HCT116 (cell line): ENCODE measurements around the gene SGSH. TPM values are rescaled to one million over a fixed set of nuclear protein-coding genes. Genes with fewer than 3 reads are reported as not detected.

ENCODE experiments used
- ATAC-seq: fragments of 200-7000 bp; cut with Tn5 transposase; 2 replicates; pipeline ENCODE4 v1.9.1; 2020; ENCODE audit warnings: mild to moderate bottlenecking, moderate library complexity
- BruUV-seq: library from RNA; stranded (reverse); fragments of 400-500 nt; replicated peaks from 2 replicates; lab custom pipeline; 2021; lab: Mats Ljungman, UMichigan
- CTCF ChIA-PET: fragments of 300-600 bp; sonication (Branson Sonifier 250); formaldehyde crosslinking; loops from one replicate; lab custom pipeline; 2021; ENCODE audit warnings: antibody characterized with exemption; lab: Charles Lee
- POLR2A ChIA-PET: fragments of 300-600, 350-600 bp; sonication (Branson Sonifier 250); formaldehyde crosslinking; loops from one replicate; lab custom pipeline; 2021; ENCODE audit warnings: antibody characterized with exemption; lab: Charles Lee
- RAD21 ChIA-PET, 2 experiments: fragments of 300-600 bp; sonication (Branson Sonifier 250); formaldehyde crosslinking; loops; one replicate each; lab custom pipeline; 2023; ENCODE audit warnings: low total read pairs in 2 of 2; ENCODE audit not compliant: uncharacterized antibody in 2 of 2, unreplicated experiment in 2 of 2, low non-redundant PET in 1 of 2; lab: Charles Lee
- DNase-seq: peaks from one replicate; pipeline ENCODE4 v3.0.0-alpha.2; 2010; ENCODE audit warnings: low read depth, low spot score
- H2AFZ ChIP-seq: fragments of 200-600 bp; shearing (Covaris generic), sonication (generic); 2 replicates; pipeline ENCODE4 v1.6.1; 2017; ENCODE audit warnings: low read depth, mixed run types, mixed read lengths, antibody characterized with exemption, low read length; ENCODE audit not compliant: poor library complexity, severe bottlenecking
- H3K27ac ChIP-seq: 2 replicates; pipeline ENCODE4 v1.5.1; 2012; ENCODE audit warnings: low read depth, low read length
- H3K27me3 ChIP-seq: fragments of 200-600 bp; sonication (generic); 2 replicates; pipeline ENCODE4 v1.6.1; 2016; ENCODE audit warnings: mixed run types, low read length, mixed read lengths; ENCODE audit not compliant: insufficient read depth
- H3K36me3 ChIP-seq, 2 experiments: fragments of 200-500 bp in 1 of 2; fragments of 200-600 bp in 1 of 2; sonication (Bioruptor generic) in 1 of 2; sonication (generic) in 1 of 2; 2 replicates each; pipeline versions ENCODE4 v1.5.1 to v1.6.1; 2014 to 2016; ENCODE audit warnings: low read length in 2 of 2, inconsistent platforms in 1 of 2, mixed read lengths in 1 of 2, mixed run types in 1 of 2; ENCODE audit not compliant: insufficient read depth in 2 of 2, control insufficient read depth in 1 of 2
- H3K4me1 ChIP-seq, 2 experiments: fragments of 200-600 bp in 1 of 2; sonication (generic) in 1 of 2; 2 replicates each; pipeline versions ENCODE4 v1.5.1 to v1.6.1; 2012 to 2017; ENCODE audit warnings: low read length in 2 of 2, inconsistent platforms in 1 of 2, mild to moderate bottlenecking in 1 of 2, mixed read lengths in 1 of 2, mixed run types in 1 of 2, moderate library complexity in 1 of 2; ENCODE audit not compliant: insufficient read depth in 2 of 2, control insufficient read depth in 1 of 2
- H3K4me2 ChIP-seq: fragments of 200-600 bp; sonication (generic); 2 replicates; pipeline ENCODE4 v1.6.1; 2017; ENCODE audit warnings: mixed run types, low read length, mixed read lengths
- H3K4me3 ChIP-seq, 2 experiments: fragments of 200-600 bp in 1 of 2; sonication (generic) in 1 of 2; replicated peaks in 1 of 2; 2 replicates each; pipeline ENCODE4 v1.5.1; 2011 to 2016; ENCODE audit warnings: low read length in 2 of 2, control low read depth in 1 of 2, low read depth in 1 of 2, mild to moderate bottlenecking in 1 of 2, mixed read lengths in 1 of 2, mixed run types in 1 of 2
- H3K79me2 ChIP-seq: fragments of 200-600 bp; sonication (generic); 2 replicates; pipeline ENCODE4 v1.6.1; 2017; ENCODE audit warnings: mild to moderate bottlenecking, mixed run types, low read length, moderate library complexity, mixed read lengths; ENCODE audit not compliant: insufficient read depth
- H3K9ac ChIP-seq: fragments of 200-600 bp; sonication (generic); 2 replicates; pipeline ENCODE4 v1.6.1; 2016; ENCODE audit warnings: low read length, mixed read lengths
- H3K9me2 ChIP-seq: fragments of 200-600 bp; sonication (generic), shearing (Covaris generic); 2 replicates; pipeline ENCODE4 v1.6.1; 2017; ENCODE audit warnings: mixed run types, mild to moderate bottlenecking, moderate library complexity; ENCODE audit not compliant: insufficient read depth
- H3K9me3 ChIP-seq, 2 experiments: fragments of 200-500 bp in 1 of 2; fragments of 200-600 bp in 1 of 2; sonication (Bioruptor generic) in 1 of 2; sonication (generic) in 1 of 2; 2 replicates each; pipeline ENCODE4 v1.6.1; 2014 to 2017; ENCODE audit warnings: low read length in 2 of 2, mixed read lengths in 2 of 2, inconsistent platforms in 1 of 2, low read depth in 1 of 2, mild to moderate bottlenecking in 1 of 2, mixed run types in 1 of 2, moderate library complexity in 1 of 2; ENCODE audit not compliant: control insufficient read depth in 1 of 2, insufficient read depth in 1 of 2
- H4K20me1 ChIP-seq: fragments of 200-600 bp; sonication (generic), shearing (Covaris generic); 2 replicates; pipeline ENCODE4 v1.6.1; 2017; ENCODE audit warnings: mixed run types, mild to moderate bottlenecking, moderate library complexity; ENCODE audit not compliant: insufficient read depth
- CBX3 ChIP-seq: IDR thresholded peaks from 2 replicates; pipeline ENCODE4 v1.6.1; 2012; ENCODE audit warnings: low read depth
- CTCF ChIP-seq, 3 experiments: fragments of 200-600 bp in 1 of 3; sonication (generic) in 1 of 3; IDR thresholded peaks in 2 of 3; conservative IDR thresholded peaks in 1 of 3; 2 replicates each; pipeline ENCODE4 v1.5.1; 2012 to 2017; ENCODE audit warnings: low read depth in 2 of 3, low read length in 2 of 3, antibody characterized with exemption in 1 of 3, borderline replicate concordance in 1 of 3, control low read depth in 1 of 3, mild to moderate bottlenecking in 1 of 3, mixed read lengths in 1 of 3, mixed run types in 1 of 3, moderate library complexity in 1 of 3; ENCODE audit not compliant: insufficient read depth in 1 of 3
- EGR1 ChIP-seq: IDR thresholded peaks from 2 replicates; pipeline ENCODE4 v1.6.1; 2012; ENCODE audit warnings: low read depth
- EZH2 ChIP-seq: fragments of 200-600 bp; sonication (generic); IDR thresholded peaks from 2 replicates; pipeline ENCODE4 v1.6.1; 2017; ENCODE audit warnings: antibody characterized with exemption, mixed run types
- JUND ChIP-seq: IDR thresholded peaks from 2 replicates; pipeline ENCODE4 v1.6.1; 2012
- MAX ChIP-seq: IDR thresholded peaks from 2 replicates; pipeline ENCODE4 v1.6.1; 2012
- POLR2A ChIP-seq: IDR thresholded peaks from 2 replicates; pipeline ENCODE4 v1.7.0; 2011; ENCODE audit warnings: borderline replicate concordance; ENCODE audit not compliant: insufficient read depth, insufficient read length; ENCODE audit errors: extremely low read depth
- POLR2AphosphoS5 ChIP-seq: IDR thresholded peaks from 2 replicates; pipeline ENCODE4 v1.6.1; 2011; ENCODE audit warnings: mild to moderate bottlenecking, low read depth, low read length, moderate library complexity
- RAD21 ChIP-seq: IDR thresholded peaks from 2 replicates; pipeline ENCODE4 v1.6.1; 2012; ENCODE audit warnings: low read depth, mild to moderate bottlenecking
- REST ChIP-seq: IDR thresholded peaks from 2 replicates; pipeline ENCODE4 v1.6.1; 2012; ENCODE audit warnings: low read depth
- TCF7L2 ChIP-seq: IDR thresholded peaks from 2 replicates; pipeline ENCODE4 v1.7.0; 2011; ENCODE audit warnings: borderline replicate concordance, inconsistent platforms; ENCODE audit not compliant: insufficient read depth, insufficient read length; ENCODE audit errors: extremely low read depth
- intact Hi-C: fragments of 100-400 bp; cut with micrococcal nuclease; formaldehyde crosslinking; loops from 2 replicates; pipeline ENCODE4 v1.10.0; 2022
- total RNA-seq: library from RNA; stranded (reverse); gene quantifications from one replicate; pipeline ENCODE4 v1.2.1, GENCODE V29; 2021; ENCODE audit not compliant: unreplicated experiment

The SGSH gene
- total RNA-seq, 1 experiment from 2014 or later = 34.4 TPM

DNA sequence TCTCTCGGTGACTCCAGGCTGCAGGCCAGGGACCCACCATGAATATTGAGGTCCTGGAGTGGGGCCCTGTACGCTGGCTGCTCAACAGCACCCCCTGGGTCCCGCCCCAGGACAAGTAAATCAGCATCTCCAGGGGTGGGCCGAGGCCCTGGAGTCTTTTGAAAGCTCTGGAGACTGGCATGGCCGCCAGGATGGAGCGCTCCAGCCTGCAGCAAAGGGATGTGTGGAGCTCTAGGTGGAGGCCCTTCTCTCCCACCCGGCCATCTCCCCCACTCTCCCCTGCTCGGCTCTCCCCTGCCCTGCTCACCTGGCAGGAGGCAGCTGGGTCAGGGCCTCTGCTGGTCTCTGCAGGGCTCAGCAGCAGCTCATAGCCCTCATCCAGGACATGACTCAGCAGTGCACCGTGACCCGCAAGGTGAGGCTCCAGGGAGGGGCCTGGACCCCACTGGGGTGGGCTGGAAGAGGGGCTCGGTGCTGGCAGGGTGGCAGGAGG lies 16.6 kb downstream of the SGSH start:
- no peak for DNase-seq
- Histone ChIP-seq H3K9me2 (no peaks in the 10 kb centered on the region), H3K9me3 (no peaks in the 10 kb centered on the region), H3K27ac (no peak overlapping the region), H3K4me1 (peaks cover 0 to 7% of the 10 kb centered on the region in 2 experiments; a peak in 1 of 4 replicates), H2AFZ (no peak overlapping the region), H3K4me2 (peak overlapping the region; percentile 21; the same call in 1 of the 2 replicates), H3K4me3 (no peak overlapping the region), H3K9ac (no peak overlapping the region), H3K79me2 (no peaks in the 10 kb centered on the region), H3K27me3 (no peaks in the 10 kb centered on the region), H3K36me3 (no peaks in the 10 kb centered on the region), H4K20me1 (no peaks in the 10 kb centered on the region)
- intact Hi-C loops = no loop called here
- peak; percentile 35; the same call in 1 of the 2 replicates for ATAC-seq
- RAD21 ChIA-PET = no interaction called here
- POLR2A ChIA-PET = interaction anchor here (0.9 kb wide), 1 partner anchor 17 kb away, joined by 3 read pairs; the partner anchor contains the start of genes SGSH and SLC26A11
- BruUV-seq = no TSS peak
- CTCF ChIA-PET = interaction anchor here (0.8 kb wide), 1 partner anchor 12 kb away, joined by 3 read pairs; no protein-coding TSS in a partner anchor
- TF ChIP-seq JUND = no peak
- TF ChIP-seq CTCF (IDR thresholded peaks at IDR 0.05 in 2 of 3, conservative IDR thresholded peaks at IDR 0.05 in 1 of 3; ENCODE audit: borderline replicate concordance in 1 of 3, insufficient read depth in 1 of 3, low read depth in 2 of 3, low read length in 2 of 3) = peak in 2 of 3 experiments; percentile 14 to 18; a peak in 1 of 6 replicates
- TF ChIP-seq EGR1 = no peak

DNA sequence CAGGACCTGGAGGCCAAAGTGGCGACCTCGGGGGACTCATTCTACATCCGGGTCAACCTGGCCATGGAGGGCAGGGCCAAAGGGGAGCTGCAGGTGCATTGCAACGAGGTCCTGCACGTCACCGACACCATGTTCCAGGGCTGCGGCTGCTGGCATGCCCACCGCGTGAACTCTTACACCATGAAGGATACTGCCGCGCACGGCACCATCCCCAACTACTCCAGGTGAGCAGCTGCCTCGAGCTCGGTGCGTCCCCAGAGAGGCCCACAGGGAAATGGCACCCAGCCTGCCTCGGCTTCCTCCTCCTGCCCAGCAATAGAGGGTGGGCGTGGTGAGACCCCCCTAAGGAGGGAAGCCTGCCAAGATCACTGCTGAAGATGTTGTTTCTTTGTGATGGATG lies 17.9 kb downstream of the SGSH start:
- DNase-seq = no peak
- Histone ChIP-seq H3K36me3 (no peaks in the 10 kb centered on the region), H3K9me2 (no peaks in the 10 kb centered on the region), H3K4me1 (peaks cover 0 to 7% of the 10 kb centered on the region in 2 experiments; a peak in 1 of 4 replicates), H3K9me3 (no peaks in the 10 kb centered on the region), H4K20me1 (no peaks in the 10 kb centered on the region), H3K9ac (no peak overlapping the region), H3K4me3 (no peak overlapping the region), H3K4me2 (no peak overlapping the region), H3K79me2 (no peaks in the 10 kb centered on the region), H3K27me3 (no peaks in the 10 kb centered on the region), H2AFZ (no peak overlapping the region), H3K27ac (no peak overlapping the region)
- intact Hi-C loops = no loop called here
- ChIA-PET CTCF (no interaction called here), POLR2A (no interaction called here), RAD21 (no interaction called here)
- no peak for ATAC-seq
- BruUV-seq = no TSS peak
- no peak for TF ChIP-seq CTCF (IDR thresholded peaks at IDR 0.05 in 2 of 3, conservative IDR thresholded peaks at IDR 0.05 in 1 of 3; ENCODE audit: borderline replicate concordance in 1 of 3, insufficient read depth in 1 of 3, low read depth in 2 of 3, low read length in 2 of 3)
- TF ChIP-seq EZH2 = no peak
- TF ChIP-seq MAX = no peak
- TF ChIP-seq POLR2A = no peak
- no peak for TF ChIP-seq POLR2AphosphoS5
- no peak for TF ChIP-seq RAD21
- TF ChIP-seq REST = no peak
- no peak for TF ChIP-seq CBX3
- TF ChIP-seq TCF7L2 = no peak
